Vagina (tissue), 2 donors: ENCODE measurements around the gene RABGAP1L. TPM values are rescaled to one million over a fixed set of nuclear protein-coding genes. Genes with fewer than 3 reads are reported as not detected.

Source experiments
- DNase-seq, 2 donors: peaks; one replicate each; pipeline ENCODE4 v3.0.0-alpha.2; 2017; ENCODE audit errors: extremely low spot score in 2 of 2
- H3K27ac ChIP-seq: fragments of 200-600 bp; sonication (generic); one replicate; pipeline ENCODE4 v1.5.1; 2019
- H3K27me3 ChIP-seq: fragments of 200-600 bp; sonication (generic); one replicate; pipeline ENCODE4 v1.5.1; 2019
- H3K36me3 ChIP-seq, 2 donors: fragments of 200-600 bp; sonication (generic); one replicate each; pipeline ENCODE4 v1.5.1; 2017 to 2019
- H3K4me1 ChIP-seq: fragments of 200-600 bp; sonication (generic); one replicate; pipeline ENCODE4 v1.5.1; 2019
- H3K4me3 ChIP-seq, 2 donors: fragments of 200-600 bp; sonication (generic); 1 replicate in 1 of 2; 2 replicates in 1 of 2; pipeline ENCODE4 v1.5.1; 2016 to 2019
- H3K9me3 ChIP-seq: fragments of 200-600 bp; sonication (generic); one replicate; pipeline ENCODE4 v1.5.1; 2019
- POLR2A ChIP-seq, 2 donors: fragments of 450-650 bp; IDR thresholded peaks; one replicate each; pipeline ENCODE4 v1.6.1; 2017; ENCODE audit warnings: antibody characterized with exemption in 2 of 2, mild to moderate bottlenecking in 2 of 2, moderate library complexity in 2 of 2
- POLR2AphosphoS5 ChIP-seq, 2 donors: sonication (generic); formaldehyde crosslinking; IDR thresholded peaks; one replicate each; pipeline ENCODE4 v1.9.0; 2017; ENCODE audit warnings: antibody characterized with exemption in 2 of 2, mild to moderate bottlenecking in 2 of 2, low read depth in 1 of 2; ENCODE audit not compliant: insufficient read depth in 1 of 2
- intact Hi-C: fragments of 100-400 bp; cut with DNase I; formaldehyde crosslinking; loops from one replicate; pipeline ENCODE4 v1.15.1; 2023
- total RNA-seq: library from RNA; depleted of rRNA; stranded (reverse); fragments of >200 nt; gene quantifications from one replicate; pipeline ENCODE4 v1.2.3, GENCODE V29; 2016
- TF ChIP-seq, protein P1 (sequence below), 3 experiments: fragments of 450-650 bp in 2 of 3; fragments of 200-600 bp in 1 of 3; sonication (generic) in 1 of 3; IDR thresholded peaks; one replicate each; pipeline ENCODE4 v1.5.1; 2017 to 2019; ENCODE audit warnings: antibody characterized with exemption in 3 of 3, mild to moderate bottlenecking in 2 of 3, moderate library complexity in 2 of 3

RABGAP1L gene
- total RNA-seq, 1 donor from 2014 or later = 40.0 TPM

DNA sequence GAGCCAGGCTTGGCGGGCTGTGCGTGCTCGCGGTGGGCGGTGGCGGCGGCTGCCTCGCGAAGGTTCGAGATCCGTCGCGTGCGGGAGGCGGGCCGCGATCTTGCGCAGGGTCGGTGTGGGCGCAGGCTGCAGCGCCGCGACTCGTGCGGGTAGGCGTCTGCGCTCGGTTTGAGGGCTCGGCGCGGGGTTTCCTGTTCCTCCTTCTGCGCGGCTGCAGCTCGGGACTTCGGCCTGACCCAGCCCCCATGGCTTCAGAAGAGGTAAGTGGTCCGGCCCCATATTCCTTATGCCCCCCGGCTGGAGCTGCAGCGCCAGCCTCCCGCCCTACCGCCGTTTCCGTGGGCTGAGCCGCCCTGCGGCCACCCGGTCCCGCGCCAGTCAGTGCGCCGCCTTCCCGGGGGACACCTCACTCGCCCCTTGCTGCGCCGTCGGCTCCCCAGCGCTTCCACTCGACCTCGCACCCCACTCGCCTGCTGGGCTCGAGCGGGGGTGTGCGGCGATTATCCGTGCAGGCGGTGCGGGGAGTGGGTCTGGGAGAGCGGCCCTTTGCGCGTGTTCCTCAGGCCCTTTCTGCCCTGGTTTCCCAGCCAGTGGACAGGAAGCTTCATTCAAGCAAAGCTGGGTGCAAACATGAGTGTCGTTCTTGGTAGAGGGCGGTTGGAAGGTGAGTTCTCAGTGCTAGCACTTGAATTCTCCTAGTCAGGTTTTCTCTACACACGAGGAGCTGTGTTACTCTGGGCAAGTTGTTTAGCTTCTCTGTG lies 840.8 kb downstream of the RABGAP1L start, which contains the start of gene CACYBP:
TSS of gene CACYBP (plus strand) at position 12 of the 761 bp plus-strand sequence. CDS start at position 246, 234 bp downstream.
- no peaks in the 10 kb centered on the region for H3K9me3 ChIP-seq
- DNase-seq = peak in 1 of 2 donors; percentile 93
- intact Hi-C loops = no loop called here
- H3K36me3 ChIP-seq = peaks cover 0 to 3% of the 10 kb centered on the region in 2 donors
- H3K27me3 ChIP-seq = no peaks in the 10 kb centered on the region
- peaks cover 45% of the 10 kb centered on the region for H3K4me1 ChIP-seq
- TF ChIP-seq POLR2AphosphoS5 (IDR thresholded peaks at IDR 0.05; ENCODE audit: insufficient read depth in 1 of 2, low read depth in 1 of 2) (peak in 1 of 2 donors; percentile 4), POLR2A (IDR thresholded peaks at IDR 0.05) (peak; percentile 82)
- TF ChIP-seq, protein P1, sequence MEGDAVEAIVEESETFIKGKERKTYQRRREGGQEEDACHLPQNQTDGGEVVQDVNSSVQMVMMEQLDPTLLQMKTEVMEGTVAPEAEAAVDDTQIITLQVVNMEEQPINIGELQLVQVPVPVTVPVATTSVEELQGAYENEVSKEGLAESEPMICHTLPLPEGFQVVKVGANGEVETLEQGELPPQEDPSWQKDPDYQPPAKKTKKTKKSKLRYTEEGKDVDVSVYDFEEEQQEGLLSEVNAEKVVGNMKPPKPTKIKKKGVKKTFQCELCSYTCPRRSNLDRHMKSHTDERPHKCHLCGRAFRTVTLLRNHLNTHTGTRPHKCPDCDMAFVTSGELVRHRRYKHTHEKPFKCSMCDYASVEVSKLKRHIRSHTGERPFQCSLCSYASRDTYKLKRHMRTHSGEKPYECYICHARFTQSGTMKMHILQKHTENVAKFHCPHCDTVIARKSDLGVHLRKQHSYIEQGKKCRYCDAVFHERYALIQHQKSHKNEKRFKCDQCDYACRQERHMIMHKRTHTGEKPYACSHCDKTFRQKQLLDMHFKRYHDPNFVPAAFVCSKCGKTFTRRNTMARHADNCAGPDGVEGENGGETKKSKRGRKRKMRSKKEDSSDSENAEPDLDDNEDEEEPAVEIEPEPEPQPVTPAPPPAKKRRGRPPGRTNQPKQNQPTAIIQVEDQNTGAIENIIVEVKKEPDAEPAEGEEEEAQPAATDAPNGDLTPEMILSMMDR (IDR thresholded peaks at IDR 0.05) = no peak
- H3K4me3 ChIP-seq = peak within 1 kb of the TSS; percentile 88 to 98
- H3K27ac ChIP-seq = peak within 1 kb of the TSS; percentile 100

DNA sequence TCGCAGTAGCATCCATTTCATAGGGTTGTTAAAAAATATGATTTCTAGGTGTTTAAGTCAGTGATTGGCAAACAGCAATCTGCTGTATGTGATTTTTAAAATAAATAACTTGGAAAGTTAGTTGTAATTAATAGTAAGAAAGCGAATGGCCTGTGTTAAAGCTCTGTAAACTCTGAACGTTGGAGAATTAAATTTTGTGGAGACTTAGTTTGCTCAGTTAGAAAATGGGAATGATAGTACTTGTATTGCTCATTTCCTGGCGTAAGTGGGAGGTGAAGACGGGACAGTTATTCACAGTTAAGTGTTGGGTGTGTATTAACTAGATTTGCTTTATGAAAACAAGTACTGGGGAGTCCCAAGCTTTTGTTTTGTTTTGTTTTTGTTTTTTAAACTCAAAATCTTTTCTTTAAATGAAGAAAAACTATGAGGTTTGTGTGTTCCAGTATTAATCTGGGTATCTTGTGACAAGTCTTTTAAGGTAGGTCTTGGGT lies 841.4 kb downstream of the RABGAP1L start:
- Histone ChIP-seq H3K4me1 (peaks cover 45% of the 10 kb centered on the region), H3K36me3 (peaks cover 0 to 3% of the 10 kb centered on the region in 2 donors), H3K27ac (peak overlapping the region; percentile 100), H3K9me3 (no peaks in the 10 kb centered on the region), H3K27me3 (no peaks in the 10 kb centered on the region), H3K4me3 (peak overlapping the region; percentile 88 to 98)
- intact Hi-C loops = no loop called here
- no peak for TF ChIP-seq POLR2AphosphoS5 (IDR thresholded peaks at IDR 0.05; ENCODE audit: insufficient read depth in 1 of 2, low read depth in 1 of 2)
- TF ChIP-seq POLR2A (IDR thresholded peaks at IDR 0.05) = no peak
- TF ChIP-seq, protein P1 (IDR thresholded peaks at IDR 0.05) = no peak
- no peak for DNase-seq

DNA sequence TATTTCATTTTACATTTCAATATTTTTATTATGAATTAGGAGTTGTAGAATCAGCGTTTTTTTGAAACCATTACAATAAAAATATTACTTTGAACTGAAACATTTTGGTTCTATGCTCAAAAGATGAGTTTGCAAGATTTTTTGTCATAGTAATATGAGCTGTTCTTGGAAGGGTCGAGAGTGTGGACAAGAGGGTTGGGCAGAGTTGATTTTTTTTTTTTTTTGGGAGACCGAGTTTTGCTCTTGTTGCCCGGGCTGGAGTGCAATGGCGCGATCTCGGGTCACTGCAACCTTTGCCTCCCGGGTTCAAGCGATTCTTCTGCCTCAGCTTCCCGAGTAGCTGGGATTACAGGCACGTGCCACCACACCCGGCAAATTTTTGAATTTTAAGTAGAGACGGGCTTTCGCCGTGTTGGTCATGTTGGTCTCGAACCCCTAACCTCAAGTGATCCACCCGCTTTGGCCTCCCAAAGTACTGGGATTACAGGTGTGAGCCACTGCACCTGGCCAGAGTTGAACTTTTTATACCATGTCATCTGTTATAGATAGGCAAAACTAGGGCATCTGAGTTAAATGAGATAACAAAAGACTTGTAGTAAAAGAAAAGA lies 843.7 kb downstream of the RABGAP1L start:
- peaks cover 45% of the 10 kb centered on the region for H3K4me1 ChIP-seq
- TF ChIP-seq, protein P1 (IDR thresholded peaks at IDR 0.05) = no peak
- no peak for TF ChIP-seq POLR2AphosphoS5 (IDR thresholded peaks at IDR 0.05; ENCODE audit: insufficient read depth in 1 of 2, low read depth in 1 of 2)
- H3K27me3 ChIP-seq = no peaks in the 10 kb centered on the region
- no peak for DNase-seq
- intact Hi-C loops = no loop called here
- H3K9me3 ChIP-seq = no peaks in the 10 kb centered on the region
- H3K4me3 ChIP-seq = no peak overlapping the region
- peak overlapping the region; percentile 8 for H3K27ac ChIP-seq
- peaks cover 0 to 14% of the 10 kb centered on the region in 2 donors for H3K36me3 ChIP-seq

DNA sequence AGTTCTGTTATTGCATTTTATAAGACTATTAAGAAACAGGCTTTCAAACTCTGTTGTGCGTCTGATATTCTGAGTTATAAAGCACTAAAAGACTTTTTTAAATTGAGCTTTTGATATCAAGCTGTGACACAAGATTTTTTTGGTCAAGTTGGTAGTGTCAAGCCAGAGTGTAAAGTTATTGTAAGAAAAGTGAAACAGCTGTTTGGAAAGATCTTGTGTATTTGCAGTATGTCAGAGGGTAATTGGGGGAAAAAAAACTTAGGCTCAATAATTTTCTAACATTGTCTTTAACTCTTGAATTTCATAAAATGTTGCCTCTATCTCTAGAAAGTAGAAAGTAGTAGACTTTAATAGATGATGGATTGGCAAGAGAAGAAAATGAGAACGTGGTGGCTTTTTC lies 844.2 kb downstream of the RABGAP1L start:
- H3K9me3 ChIP-seq = no peaks in the 10 kb centered on the region
- TF ChIP-seq, protein P1 (IDR thresholded peaks at IDR 0.05) = no peak
- TF ChIP-seq POLR2A (IDR thresholded peaks at IDR 0.05) = no peak
- H3K4me3 ChIP-seq = no peak overlapping the region
- no peaks in the 10 kb centered on the region for H3K27me3 ChIP-seq
- peaks cover 0 to 19% of the 10 kb centered on the region in 2 donors for H3K36me3 ChIP-seq
- no peak overlapping the region for H3K27ac ChIP-seq
- no peak for DNase-seq
- intact Hi-C loops = no loop called here
- H3K4me1 ChIP-seq = peaks cover 43% of the 10 kb centered on the region
